Measurements from ENCODE around the gene HGF.

HGF gene

GRCh38 chr7:81682873-81683272, 87.0 kb downstream of the HGF start:
- no peak for DNase-seq (ENCODE audit: low spot score)

GRCh38 chr7:81680120-81680519, 89.7 kb downstream of the HGF start:
- DNase-seq (ENCODE audit: low spot score), result no peak

- DNase-seq (ENCODE audit: low spot score), result peak; percentile 21
Observed at GRCh38 chr7:81676813-81677212, 93.0 kb downstream of the HGF start.

- no peak for DNase-seq (ENCODE audit: low spot score)
Observed at GRCh38 chr7:81676105-81676811, 93.6 kb downstream of the HGF start.

- no peak for DNase-seq (ENCODE audit: low spot score)
Observed at GRCh38 chr7:81674431-81674830, 95.4 kb downstream of the HGF start.

GRCh38 chr7:81672872-81673271, 97.0 kb downstream of the HGF start:
- DNase-seq (ENCODE audit: low spot score), result no peak

- DNase-seq (ENCODE audit: low spot score), result no peak
Observed at GRCh38 chr7:81669476-81670105, 100.3 kb downstream of the HGF start.

GRCh38 chr7:81666209-81666608, 103.6 kb downstream of the HGF start:
- DNase-seq (ENCODE audit: low spot score), result no peak

- no peak for DNase-seq (ENCODE audit: low spot score)
Observed at GRCh38 chr7:81665236-81665635, 104.6 kb downstream of the HGF start.

- no peak for DNase-seq (ENCODE audit: low spot score)
Observed at GRCh38 chr7:81664304-81664703, 105.5 kb downstream of the HGF start.

- no peak for DNase-seq (ENCODE audit: low spot score)
Observed at GRCh38 chr7:81662531-81662930, 107.3 kb downstream of the HGF start.

- no peak for DNase-seq (ENCODE audit: low spot score)
Observed at GRCh38 chr7:81659697-81660395, 110.0 kb downstream of the HGF start.

- no peak for DNase-seq (ENCODE audit: low spot score)
Observed at GRCh38 chr7:81657551-81657950, 112.3 kb downstream of the HGF start.

- DNase-seq (ENCODE audit: low spot score), result no peak
Observed at GRCh38 chr7:81655271-81655670, 114.6 kb downstream of the HGF start.

- DNase-seq (ENCODE audit: low spot score), result no peak
Observed at GRCh38 chr7:81652225-81652624, 117.6 kb downstream of the HGF start.

Data from AG08395 (cell line).